HepG2 (cell line): ENCODE data around the gene ATP2C2.

Experiments used
- ELF4 ChIP-seq: sonication (generic); formaldehyde crosslinking; IDR thresholded peaks from 2 replicates; pipeline ENCODE4 v1.5.0; 2020; ENCODE audit warnings: missing genetic modification reagents, mild to moderate bottlenecking, moderate library complexity, borderline replicate concordance
- KAT8 ChIP-seq: IDR thresholded peaks from 2 replicates; pipeline ENCODE4 v1.6.1; 2016; ENCODE audit warnings: missing genetic modification reagents, missing compliant biosample characterization
- PTBP1 ChIP-seq: fragments of 200-400 bp; formaldehyde crosslinking; IDR thresholded peaks from 2 replicates; pipeline ENCODE4 v1.6.1; 2018; ENCODE audit warnings: low read length, low read depth; ENCODE audit not compliant: poor library complexity, severe bottlenecking
- RNF2 ChIP-seq: fragments of 450-650 bp; conservative IDR thresholded peaks from 2 replicates; pipeline ENCODE4 v1.6.1; 2016; ENCODE audit warnings: low read depth
- SUZ12 ChIP-seq: fragments of 150-350 bp; IDR thresholded peaks from 2 replicates; pipeline ENCODE4 v1.6.1; 2014; ENCODE audit warnings: low read depth, low read length
- ZNF749 ChIP-seq: sonication (generic); formaldehyde crosslinking; IDR thresholded peaks from 2 replicates; pipeline ENCODE4 v1.8.0; 2022; ENCODE audit warnings: mild to moderate bottlenecking, missing genetic modification reagents, moderate library complexity, borderline replicate concordance
- ZSCAN29 ChIP-seq: sonication (generic); formaldehyde crosslinking; conservative IDR thresholded peaks from 2 replicates; pipeline ENCODE4 v1.4.0; 2020; ENCODE audit warnings: mild to moderate bottlenecking, missing genetic modification reagents
- ZSCAN31 ChIP-seq: sonication (generic); formaldehyde crosslinking; IDR thresholded peaks from 2 replicates; pipeline ENCODE4 v1.5.0; 2020; ENCODE audit warnings: low read depth, mild to moderate bottlenecking, missing genetic modification reagents

DNA sequence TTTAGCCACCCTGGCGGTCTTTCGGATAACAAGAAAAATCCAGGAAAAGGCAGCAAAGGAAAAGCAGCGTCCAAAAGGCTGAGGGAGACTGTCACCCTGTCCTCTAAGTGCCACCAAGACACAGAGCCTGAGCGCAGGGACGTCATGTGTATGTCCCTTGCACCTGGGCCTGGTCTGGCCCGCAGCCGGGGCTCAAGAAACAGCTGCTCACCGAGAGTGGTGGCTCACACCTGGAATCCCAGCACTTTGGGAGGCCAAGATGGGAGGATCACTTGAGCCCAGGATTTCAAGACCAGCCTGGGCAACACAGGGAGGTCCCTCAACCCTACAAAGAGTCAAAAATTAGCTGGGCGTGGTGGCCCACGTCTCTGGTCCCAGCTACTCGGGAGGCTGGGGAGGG lies 145.3 kb downstream of the ATP2C2 start:
- TF ChIP-seq ELF4 (CRISPR knock-in tag), result no peak
- no peak for TF ChIP-seq ZSCAN31
- TF ChIP-seq ZNF749, result no peak
- no peak for TF ChIP-seq PTBP1
- TF ChIP-seq KAT8 (CRISPR knock-in tag), result no peak
- no peak for TF ChIP-seq ZSCAN29 (CRISPR knock-in tag)
- no peak for TF ChIP-seq SUZ12
- TF ChIP-seq RNF2, result no peak
